Measurements from ENCODE around the gene FBLN2.

FBLN2 gene

DNA sequence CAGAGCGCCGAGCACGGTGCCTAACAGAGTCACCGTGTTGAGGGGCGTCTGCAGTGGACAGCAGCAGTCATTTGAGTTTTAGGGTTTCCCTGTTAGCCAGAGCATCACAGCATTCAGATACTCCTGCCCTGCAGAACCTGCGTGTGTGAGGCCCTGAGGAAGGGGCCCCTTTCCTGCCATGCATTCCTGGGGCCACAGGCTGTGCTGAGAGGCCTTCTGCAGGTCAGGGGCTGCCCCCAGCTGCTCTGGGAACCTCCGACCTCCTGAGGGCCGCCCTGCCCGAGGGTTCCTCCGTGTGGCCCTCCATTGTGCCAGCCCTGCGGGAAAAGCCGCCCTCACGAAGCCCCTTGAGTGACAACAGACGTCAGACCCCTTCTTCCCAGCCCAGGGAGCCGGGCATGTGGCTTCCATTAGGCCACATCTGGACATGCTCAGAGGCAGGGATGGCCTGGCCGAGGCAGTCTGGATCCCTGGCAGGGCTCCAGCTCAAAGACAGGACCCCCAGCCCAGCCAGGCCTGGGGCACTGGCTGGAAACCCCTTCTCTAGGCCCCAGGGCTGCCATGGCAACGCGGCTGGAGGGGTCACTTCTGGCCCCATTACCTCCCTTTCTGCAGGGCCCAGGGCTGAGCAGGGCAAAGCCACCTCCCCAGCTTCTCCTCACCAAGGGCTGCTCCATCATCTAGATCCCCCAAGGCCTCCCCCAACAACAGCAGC is 25.3 kb downstream of the FBLN2 start:
- TF ChIP-seq, protein P1, sequence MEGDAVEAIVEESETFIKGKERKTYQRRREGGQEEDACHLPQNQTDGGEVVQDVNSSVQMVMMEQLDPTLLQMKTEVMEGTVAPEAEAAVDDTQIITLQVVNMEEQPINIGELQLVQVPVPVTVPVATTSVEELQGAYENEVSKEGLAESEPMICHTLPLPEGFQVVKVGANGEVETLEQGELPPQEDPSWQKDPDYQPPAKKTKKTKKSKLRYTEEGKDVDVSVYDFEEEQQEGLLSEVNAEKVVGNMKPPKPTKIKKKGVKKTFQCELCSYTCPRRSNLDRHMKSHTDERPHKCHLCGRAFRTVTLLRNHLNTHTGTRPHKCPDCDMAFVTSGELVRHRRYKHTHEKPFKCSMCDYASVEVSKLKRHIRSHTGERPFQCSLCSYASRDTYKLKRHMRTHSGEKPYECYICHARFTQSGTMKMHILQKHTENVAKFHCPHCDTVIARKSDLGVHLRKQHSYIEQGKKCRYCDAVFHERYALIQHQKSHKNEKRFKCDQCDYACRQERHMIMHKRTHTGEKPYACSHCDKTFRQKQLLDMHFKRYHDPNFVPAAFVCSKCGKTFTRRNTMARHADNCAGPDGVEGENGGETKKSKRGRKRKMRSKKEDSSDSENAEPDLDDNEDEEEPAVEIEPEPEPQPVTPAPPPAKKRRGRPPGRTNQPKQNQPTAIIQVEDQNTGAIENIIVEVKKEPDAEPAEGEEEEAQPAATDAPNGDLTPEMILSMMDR (IDR thresholded peaks at IDR 0.05; ENCODE audit: extremely low read depth, missing control alignments): no peak
- no peak for DNase-seq (ENCODE audit: low spot score)

DNA sequence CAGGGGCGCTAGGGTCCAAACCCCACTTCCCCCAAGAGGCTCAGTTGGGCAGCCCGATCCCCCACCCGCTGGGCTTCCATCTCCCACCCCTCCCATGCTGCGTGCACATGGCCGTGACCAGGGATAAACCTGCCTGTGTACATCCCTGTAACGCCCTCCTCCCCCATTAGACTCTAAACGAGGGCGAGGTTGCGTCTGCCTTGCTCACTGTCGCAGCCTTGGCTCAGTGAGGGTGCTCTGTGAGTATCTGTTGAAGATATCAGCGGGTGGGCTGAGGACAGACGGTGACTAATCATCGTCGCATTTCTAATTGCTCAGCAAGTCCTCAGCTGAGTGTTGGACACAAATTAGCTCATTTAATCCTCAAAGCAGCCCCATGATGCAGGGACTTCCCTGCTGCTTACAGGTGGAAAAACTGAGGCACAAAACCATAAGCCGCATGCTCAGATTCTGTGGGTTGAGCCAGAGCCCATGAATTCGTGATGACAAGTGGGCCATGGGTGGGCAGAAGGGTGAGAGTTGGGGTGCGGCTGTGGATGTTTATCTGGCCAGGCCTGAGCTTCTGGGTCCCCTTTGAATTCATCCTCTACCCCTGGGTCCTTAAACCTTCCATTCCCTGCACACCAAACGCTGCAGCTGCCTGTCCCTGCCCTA is 26.0 kb downstream of the FBLN2 start:
- DNase-seq (ENCODE audit: low spot score): no peak
- TF ChIP-seq, protein P1 (IDR thresholded peaks at IDR 0.05; ENCODE audit: extremely low read depth, missing control alignments): no peak

DNA sequence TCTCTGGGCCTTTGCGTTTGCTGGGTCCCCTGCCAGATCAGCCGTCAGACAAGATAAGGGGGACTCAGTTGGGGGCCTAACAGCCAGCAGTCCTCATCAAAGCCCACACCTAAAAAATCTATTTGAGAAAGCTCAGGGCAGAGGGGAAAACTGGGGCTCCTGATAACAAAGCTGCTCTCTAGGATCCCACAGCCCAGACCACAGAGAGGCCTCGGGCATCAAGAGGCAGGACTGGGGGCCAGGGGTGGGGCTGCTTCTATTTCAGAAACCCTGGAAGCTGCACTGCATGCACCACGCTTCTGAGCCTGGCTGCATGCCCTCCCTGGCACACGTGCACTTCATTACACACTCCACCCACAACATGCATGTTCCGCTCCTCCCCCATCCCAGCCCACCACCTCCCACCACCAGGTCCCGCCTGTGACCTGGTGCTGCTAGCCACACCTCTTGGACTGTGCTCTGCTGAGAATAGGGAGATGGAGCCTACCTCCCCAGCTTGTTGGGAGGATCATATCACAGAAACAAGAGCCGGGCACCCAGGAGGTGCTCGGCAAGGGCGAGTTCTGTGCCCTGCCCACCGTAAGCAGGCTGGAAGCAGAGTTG is 26.6 kb downstream of the FBLN2 start:
- TF ChIP-seq, protein P1 (IDR thresholded peaks at IDR 0.05; ENCODE audit: extremely low read depth, missing control alignments): no peak
- DNase-seq (ENCODE audit: low spot score): no peak

DNA sequence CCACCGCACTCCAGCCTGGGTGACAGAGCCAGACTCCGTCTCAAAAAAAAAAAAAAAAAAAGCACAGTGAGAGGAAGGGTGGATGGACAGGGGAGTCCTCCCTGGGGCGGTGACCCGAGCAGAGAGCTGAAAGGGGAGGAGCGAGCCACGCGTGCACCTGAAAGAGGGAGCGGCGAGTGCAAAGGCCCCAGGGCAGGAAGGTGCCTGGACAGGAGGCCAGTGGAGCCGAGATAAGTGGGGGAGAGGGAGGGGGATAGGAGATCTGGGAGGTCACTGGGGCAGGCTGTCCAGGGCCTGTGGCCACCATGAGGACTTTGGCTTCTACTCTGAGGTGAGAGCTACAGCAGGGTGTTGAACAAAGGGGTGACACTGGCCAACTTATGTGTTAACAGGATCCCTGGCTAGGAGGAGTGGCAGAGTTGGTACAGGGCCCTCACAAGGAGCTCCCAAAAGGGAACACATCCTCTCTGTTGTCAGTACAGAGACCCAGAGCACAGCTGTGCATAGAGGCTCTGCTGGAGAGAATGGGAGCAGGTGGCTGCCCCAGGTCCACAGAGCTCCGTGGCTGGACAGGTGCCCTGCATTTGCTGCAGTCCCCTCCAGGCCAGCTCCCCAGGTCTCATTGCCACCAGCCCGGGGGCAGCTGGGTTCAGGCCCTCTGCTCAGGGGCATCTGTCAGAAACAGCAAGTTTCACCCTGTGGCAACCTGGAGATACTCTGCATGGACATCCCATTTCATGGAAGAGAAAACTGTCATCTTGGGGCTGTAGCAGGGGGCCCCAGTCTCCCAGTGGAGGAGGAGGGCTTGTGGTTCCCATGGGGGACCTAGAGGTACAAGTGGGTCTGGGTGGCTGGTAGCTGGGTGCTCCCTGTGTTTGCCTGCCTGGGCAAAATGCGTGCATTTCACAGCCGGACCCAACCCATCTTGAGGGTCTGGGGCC is 28.5 kb downstream of the FBLN2 start:
- TF ChIP-seq, protein P1 (IDR thresholded peaks at IDR 0.05; ENCODE audit: extremely low read depth, missing control alignments): no peak
- DNase-seq (ENCODE audit: low spot score): no peak

DNA sequence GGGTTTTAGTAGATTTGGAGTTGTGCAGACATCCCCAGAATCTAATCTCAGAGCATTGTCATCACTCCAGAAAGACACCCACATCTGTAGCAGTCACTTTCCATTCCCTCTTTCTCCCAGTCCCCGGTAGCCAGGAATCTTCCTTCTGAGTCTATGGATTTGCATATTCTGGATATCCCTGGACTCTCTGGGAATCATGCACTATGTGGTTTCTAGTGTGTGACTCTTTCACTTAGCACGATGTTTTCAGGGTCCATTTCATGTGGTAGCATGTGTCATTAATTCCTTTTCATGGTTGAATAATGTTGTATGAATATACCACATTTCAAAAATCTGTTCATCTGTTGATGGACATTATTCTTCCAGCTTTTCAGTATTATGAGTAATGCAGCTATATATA is 29.3 kb downstream of the FBLN2 start:
- TF ChIP-seq, protein P1 (IDR thresholded peaks at IDR 0.05; ENCODE audit: extremely low read depth, missing control alignments): no peak
- no peak for DNase-seq (ENCODE audit: low spot score)

DNA sequence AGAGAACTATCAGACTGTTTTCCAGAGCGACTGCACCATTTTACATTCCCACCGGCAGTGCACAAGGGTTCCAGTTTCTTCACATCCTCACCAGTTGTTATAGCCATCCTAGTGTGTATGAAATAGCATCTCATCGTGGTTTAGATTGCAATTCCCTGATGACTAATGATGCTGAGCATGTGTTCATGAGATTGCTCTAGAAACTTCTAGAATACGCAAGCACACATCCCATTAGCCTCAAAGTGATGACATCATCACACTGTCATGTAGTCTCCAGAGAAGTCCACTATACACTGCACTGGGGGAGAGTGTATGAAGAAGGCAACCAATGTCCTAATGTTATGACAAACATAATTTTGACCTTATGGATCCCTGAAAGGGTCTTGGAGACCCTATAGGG is 30.1 kb downstream of the FBLN2 start:
- TF ChIP-seq, protein P1 (IDR thresholded peaks at IDR 0.05; ENCODE audit: extremely low read depth, missing control alignments): no peak
- no peak for DNase-seq (ENCODE audit: low spot score)

All from GM20000 (cell line).